HL-60/S4 treated with retinoic acid at 250 ng/mL for 4 days and 3 days (cell line): Measurements from ENCODE around the gene PIK3C2B.
"Not testable (repeated sequence)": the region's sequence is repeated elsewhere in the genome, so short reads cannot be mapped to it uniquely, and the experiment has no call there.

ENCODE experiments used
- in situ Hi-C: fragments of 300-500 bp; cut with MboI; formaldehyde crosslinking; loops from 2 replicates; pipeline ENCODE4 v1.7.0; 2022; ENCODE audit warnings: low sequenced_read_pairs

Gene PIK3C2B

GRCh38 chr1:204494281-204495077 lies at the start of gene PIK3C2B:
TSS of gene PIK3C2B (minus strand) at chr1:204494805. CDS start at chr1:204469802, 25,003 bp downstream.
- in situ Hi-C loops = no loop called here

GRCh38 chr1:204544321-204544720 lies 49.7 kb upstream of the PIK3C2B start:
- in situ Hi-C loops = no loop called here

- in situ Hi-C loops = no loop called here
Measured at GRCh38 chr1:204541626-204542025, 47.0 kb upstream of the PIK3C2B start.

GRCh38 chr1:204532832-204533231 lies 38.2 kb upstream of the PIK3C2B start:
- in situ Hi-C loops = no loop called here

- in situ Hi-C loops = no loop called here
Measured at GRCh38 chr1:204530932-204531331, 36.3 kb upstream of the PIK3C2B start.

GRCh38 chr1:204529371-204529895 lies 34.8 kb upstream of the PIK3C2B start:
- in situ Hi-C loops = no loop called here

- in situ Hi-C loops = no loop called here
Measured at GRCh38 chr1:204528677-204529076, 34.1 kb upstream of the PIK3C2B start.

GRCh38 chr1:204528241-204528640 lies 33.6 kb upstream of the PIK3C2B start:
- in situ Hi-C loops = no loop called here

GRCh38 chr1:204524986-204525385 lies 30.4 kb upstream of the PIK3C2B start:
- in situ Hi-C loops = no loop called here

GRCh38 chr1:204523605-204524215 lies 29.1 kb upstream of the PIK3C2B start:
- in situ Hi-C loops = no loop called here

- in situ Hi-C loops = not testable (repeated sequence)
Measured at GRCh38 chr1:204521941-204522521, 27.4 kb upstream of the PIK3C2B start.

- in situ Hi-C loops = no loop called here
Measured at GRCh38 chr1:204520834-204521709, 26.5 kb upstream of the PIK3C2B start.

GRCh38 chr1:204517382-204517781 lies 22.8 kb upstream of the PIK3C2B start:
- in situ Hi-C loops = not testable (repeated sequence)

- in situ Hi-C loops = no loop called here
Measured at GRCh38 chr1:204516180-204516879, 21.7 kb upstream of the PIK3C2B start, which contains the start of gene MDM4. TSS of gene MDM4 (plus strand) at chr1:204516406. CDS start at chr1:204525519, 9,113 bp downstream.

GRCh38 chr1:204514828-204515227 lies 20.2 kb upstream of the PIK3C2B start:
- in situ Hi-C loops = no loop called here

GRCh38 chr1:204513117-204513716 lies 18.6 kb upstream of the PIK3C2B start:
- in situ Hi-C loops = no loop called here

GRCh38 chr1:204511366-204511765 lies 16.8 kb upstream of the PIK3C2B start:
- in situ Hi-C loops = no loop called here

GRCh38 chr1:204509186-204509635 lies 14.6 kb upstream of the PIK3C2B start:
- in situ Hi-C loops = no loop called here

- in situ Hi-C loops = no loop called here
Measured at GRCh38 chr1:204507317-204508105, 12.9 kb upstream of the PIK3C2B start.
